ENCODE measurements around the gene PLCD3. TPM values are rescaled to one million over a fixed set of nuclear protein-coding genes. Genes with fewer than 3 reads are reported as not detected.
A peak's percentile ranks its signal among the peaks of the same experiment; 100 is the strongest.

Gene PLCD3
- total RNA-seq, 2 donors from 2014 or later: 34.8 to 42.9 TPM

DNA sequence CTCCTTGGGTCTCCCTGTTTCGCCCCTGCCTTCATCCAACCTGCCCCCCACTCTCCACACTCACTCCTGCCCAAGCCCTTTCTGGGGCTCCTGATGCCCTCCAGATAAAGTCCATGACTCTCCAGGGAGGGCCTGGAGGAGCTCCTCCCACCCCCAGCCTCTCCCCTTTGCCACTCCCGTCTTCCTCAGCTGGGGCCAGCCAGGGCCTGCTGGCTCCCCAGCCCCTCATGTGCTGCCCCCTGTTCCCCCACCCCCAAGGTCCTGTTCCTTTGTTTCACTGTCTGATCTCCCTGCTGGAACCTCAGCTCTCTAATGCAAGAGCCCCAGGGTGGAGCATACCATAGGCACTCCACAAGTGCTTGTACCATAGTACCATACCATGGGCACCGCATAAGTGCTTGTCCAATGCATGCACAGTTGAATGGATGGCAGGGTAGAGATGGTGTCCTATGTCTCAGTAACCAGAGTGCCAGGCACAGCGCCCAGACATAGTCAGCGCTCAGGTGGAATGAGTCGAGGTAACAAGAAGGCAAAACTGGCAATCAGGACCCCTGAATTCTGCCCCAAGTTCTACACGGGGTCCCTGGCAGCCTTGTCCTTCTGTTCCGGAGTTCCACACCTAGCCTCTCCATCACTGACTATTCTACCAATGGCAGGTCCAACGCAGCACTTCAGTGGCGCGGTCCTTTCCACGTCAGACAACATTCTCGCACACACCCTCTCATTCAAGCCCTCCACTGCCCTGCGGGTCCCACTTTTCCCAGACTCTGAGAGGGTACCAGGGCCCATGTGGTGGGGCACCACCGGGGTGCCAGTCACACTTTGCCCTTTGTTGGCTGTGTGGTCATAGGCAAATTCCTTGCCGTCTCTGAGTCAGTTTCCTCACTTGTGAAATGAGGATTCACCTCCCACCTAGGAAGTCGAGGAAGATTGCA is 1.4 kb downstream of the PLCD3 start:
- TF ChIP-seq, protein P1, sequence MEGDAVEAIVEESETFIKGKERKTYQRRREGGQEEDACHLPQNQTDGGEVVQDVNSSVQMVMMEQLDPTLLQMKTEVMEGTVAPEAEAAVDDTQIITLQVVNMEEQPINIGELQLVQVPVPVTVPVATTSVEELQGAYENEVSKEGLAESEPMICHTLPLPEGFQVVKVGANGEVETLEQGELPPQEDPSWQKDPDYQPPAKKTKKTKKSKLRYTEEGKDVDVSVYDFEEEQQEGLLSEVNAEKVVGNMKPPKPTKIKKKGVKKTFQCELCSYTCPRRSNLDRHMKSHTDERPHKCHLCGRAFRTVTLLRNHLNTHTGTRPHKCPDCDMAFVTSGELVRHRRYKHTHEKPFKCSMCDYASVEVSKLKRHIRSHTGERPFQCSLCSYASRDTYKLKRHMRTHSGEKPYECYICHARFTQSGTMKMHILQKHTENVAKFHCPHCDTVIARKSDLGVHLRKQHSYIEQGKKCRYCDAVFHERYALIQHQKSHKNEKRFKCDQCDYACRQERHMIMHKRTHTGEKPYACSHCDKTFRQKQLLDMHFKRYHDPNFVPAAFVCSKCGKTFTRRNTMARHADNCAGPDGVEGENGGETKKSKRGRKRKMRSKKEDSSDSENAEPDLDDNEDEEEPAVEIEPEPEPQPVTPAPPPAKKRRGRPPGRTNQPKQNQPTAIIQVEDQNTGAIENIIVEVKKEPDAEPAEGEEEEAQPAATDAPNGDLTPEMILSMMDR (conservative IDR thresholded peaks at IDR 0.05): no peak
- no peak overlapping the region for H3K9ac ChIP-seq (ENCODE audit: extremely low read depth, low read length, poor library complexity, severe bottlenecking)
- no peaks in the 10 kb centered on the region for H3K36me3 ChIP-seq (ENCODE audit: control insufficient read depth, insufficient read depth, low read length)
- Mint-ChIP-seq H3K36me3 (ENCODE audit: low read depth) (no peaks in the 10 kb centered on the region), H3K4me1 (peaks cover 23% of the 10 kb centered on the region), H3K4me3 (peak overlapping the region; percentile 67), H3K9me3 (no peaks in the 10 kb centered on the region), H3K27ac (no peak overlapping the region), H3K27me3 (ENCODE audit: insufficient read depth) (no peaks in the 10 kb centered on the region)
- no peaks in the 10 kb centered on the region for H3K9me3 ChIP-seq (ENCODE audit: control insufficient read depth, low read length)
- 87 to 89% methylated on average over 11 to 17 of the region's 17 CpGs for WGBS, 2 experiments (ENCODE audit: insufficient coverage in 1 of 2, insufficient read length in 1 of 2)
- H3K4me1 ChIP-seq (ENCODE audit: control insufficient read depth, insufficient read depth, low read length): peaks cover 11% of the 10 kb centered on the region
- H3K27me3 ChIP-seq (ENCODE audit: control insufficient read depth, insufficient read depth, low read length, poor library complexity, severe bottlenecking): no peaks in the 10 kb centered on the region
- DNase-seq: no peak
- no peak overlapping the region for H3K27ac ChIP-seq (ENCODE audit: low read depth, low read length)
- peak overlapping the region; percentile 75 for H3K4me3 ChIP-seq (ENCODE audit: low read length)

DNA sequence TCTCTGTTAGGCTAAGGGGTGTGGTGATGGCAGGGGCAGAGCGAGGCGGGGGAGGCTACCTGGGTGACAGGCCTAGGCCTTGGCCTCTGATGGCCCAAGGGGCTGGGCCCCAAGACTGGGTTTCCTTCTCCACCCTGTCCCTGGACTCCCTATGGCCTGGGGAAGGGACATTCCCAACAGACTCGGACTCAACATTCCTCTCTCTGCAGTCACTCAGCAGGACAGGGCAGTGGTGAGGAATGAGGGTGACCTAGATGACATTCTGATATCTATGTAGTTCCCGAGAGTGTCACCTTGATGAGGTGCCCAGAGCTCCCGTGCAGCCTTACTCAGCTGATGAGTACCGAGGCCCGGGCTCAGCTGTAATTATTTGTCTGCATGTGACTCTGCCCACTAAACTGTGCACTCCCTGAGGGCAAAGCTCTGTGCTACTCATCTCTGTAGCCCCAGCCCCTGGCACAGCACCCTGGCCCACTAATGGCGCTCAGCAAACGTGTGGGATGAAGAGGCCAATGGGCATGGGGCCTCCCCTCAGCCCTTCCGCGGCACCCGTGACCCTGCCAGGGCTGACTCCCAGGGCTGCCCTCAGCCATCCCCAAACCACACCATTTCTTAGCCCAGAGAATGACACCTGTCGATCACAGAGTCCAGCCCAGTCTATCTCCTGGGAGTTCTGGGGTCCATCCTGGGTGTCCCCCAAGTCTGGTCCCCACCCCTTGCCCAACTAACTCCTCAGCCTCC is 2.2 kb downstream of the PLCD3 start:
- Mint-ChIP-seq H3K9me3 (no peaks in the 10 kb centered on the region), H3K4me3 (no peak overlapping the region), H3K27ac (no peak overlapping the region), H3K27me3 (ENCODE audit: insufficient read depth) (no peaks in the 10 kb centered on the region), H3K36me3 (ENCODE audit: low read depth) (no peaks in the 10 kb centered on the region), H3K4me1 (peaks cover 20% of the 10 kb centered on the region)
- DNase-seq: peak; percentile 57
- no peak overlapping the region for H3K27ac ChIP-seq (ENCODE audit: low read depth, low read length)
- H3K4me1 ChIP-seq (ENCODE audit: control insufficient read depth, insufficient read depth, low read length): peaks cover 11% of the 10 kb centered on the region
- WGBS, 2 experiments (ENCODE audit: insufficient coverage in 1 of 2, insufficient read length in 1 of 2): 88 to 95% methylated on average over 13 of the region's 13 CpGs
- peak overlapping the region; percentile 30 for H3K9ac ChIP-seq (ENCODE audit: extremely low read depth, low read length, poor library complexity, severe bottlenecking)
- TF ChIP-seq, protein P1 (conservative IDR thresholded peaks at IDR 0.05): no peak
- no peaks in the 10 kb centered on the region for H3K36me3 ChIP-seq (ENCODE audit: control insufficient read depth, insufficient read depth, low read length)
- no peaks in the 10 kb centered on the region for H3K9me3 ChIP-seq (ENCODE audit: control insufficient read depth, low read length)
- H3K27me3 ChIP-seq (ENCODE audit: control insufficient read depth, insufficient read depth, low read length, poor library complexity, severe bottlenecking): no peaks in the 10 kb centered on the region
- H3K4me3 ChIP-seq (ENCODE audit: low read length): no peak overlapping the region

DNA sequence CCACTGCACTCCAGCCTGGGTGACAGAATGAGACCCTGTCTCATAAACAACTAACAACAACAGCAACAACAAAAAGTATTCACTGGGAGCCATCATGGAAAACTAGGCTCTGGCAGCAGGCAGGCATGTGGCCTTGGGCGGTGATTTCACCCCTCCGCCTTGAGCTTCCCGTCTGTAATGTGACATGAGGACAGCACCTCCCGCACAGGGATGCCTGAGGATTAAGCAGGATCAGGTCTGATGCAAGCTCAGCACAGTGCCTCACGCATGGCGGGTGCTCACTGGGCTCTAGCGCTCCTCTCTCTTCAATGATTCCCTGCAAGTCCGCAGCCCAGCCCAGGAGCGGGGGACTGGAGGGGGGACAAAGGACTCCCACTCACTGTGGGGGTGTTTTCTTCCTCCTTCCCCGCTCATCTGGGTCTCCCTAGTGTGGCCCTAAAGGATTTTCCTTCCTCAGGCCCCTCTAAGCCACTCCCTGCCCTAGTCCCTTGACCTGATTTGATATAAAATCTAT is 2.8 kb downstream of the PLCD3 start:
- TF ChIP-seq, protein P1 (conservative IDR thresholded peaks at IDR 0.05): no peak
- DNase-seq: peak; percentile 82
- no peak overlapping the region for H3K27ac Mint-ChIP-seq
- H3K27me3 Mint-ChIP-seq (ENCODE audit: insufficient read depth): no peaks in the 10 kb centered on the region
- peaks cover 11% of the 10 kb centered on the region for H3K4me1 ChIP-seq (ENCODE audit: control insufficient read depth, insufficient read depth, low read length)
- H3K27ac ChIP-seq (ENCODE audit: low read depth, low read length): no peak overlapping the region
- no peaks in the 10 kb centered on the region for H3K36me3 ChIP-seq (ENCODE audit: control insufficient read depth, insufficient read depth, low read length)
- H3K4me3 Mint-ChIP-seq: no peak overlapping the region
- H3K36me3 Mint-ChIP-seq (ENCODE audit: low read depth): peaks cover 2% of the 10 kb centered on the region
- H3K27me3 ChIP-seq (ENCODE audit: control insufficient read depth, insufficient read depth, low read length, poor library complexity, severe bottlenecking): no peaks in the 10 kb centered on the region
- no peaks in the 10 kb centered on the region for H3K9me3 ChIP-seq (ENCODE audit: control insufficient read depth, low read length)
- H3K9me3 Mint-ChIP-seq: no peaks in the 10 kb centered on the region
- H3K9ac ChIP-seq (ENCODE audit: extremely low read depth, low read length, poor library complexity, severe bottlenecking): peak overlapping the region; percentile 30
- H3K4me1 Mint-ChIP-seq: peaks cover 20% of the 10 kb centered on the region
- WGBS, 2 experiments (ENCODE audit: insufficient coverage in 1 of 2, insufficient read length in 1 of 2): 80 to 86% methylated on average over 4 to 10 of the region's 10 CpGs
- H3K4me3 ChIP-seq (ENCODE audit: low read length): no peak overlapping the region

All from endodermal cell (in vitro differentiated cells).